ENCODE data around the gene ABHD12B. TPM values are rescaled to one million over a fixed set of nuclear protein-coding genes. Genes with fewer than 3 reads are reported as not detected.
A peak's percentile ranks its signal among the peaks of the same experiment; 100 is the strongest.

ABHD12B gene
- total RNA-seq, 2 donors from 2014 or later: 0.80 to 55.0 TPM

DNA sequence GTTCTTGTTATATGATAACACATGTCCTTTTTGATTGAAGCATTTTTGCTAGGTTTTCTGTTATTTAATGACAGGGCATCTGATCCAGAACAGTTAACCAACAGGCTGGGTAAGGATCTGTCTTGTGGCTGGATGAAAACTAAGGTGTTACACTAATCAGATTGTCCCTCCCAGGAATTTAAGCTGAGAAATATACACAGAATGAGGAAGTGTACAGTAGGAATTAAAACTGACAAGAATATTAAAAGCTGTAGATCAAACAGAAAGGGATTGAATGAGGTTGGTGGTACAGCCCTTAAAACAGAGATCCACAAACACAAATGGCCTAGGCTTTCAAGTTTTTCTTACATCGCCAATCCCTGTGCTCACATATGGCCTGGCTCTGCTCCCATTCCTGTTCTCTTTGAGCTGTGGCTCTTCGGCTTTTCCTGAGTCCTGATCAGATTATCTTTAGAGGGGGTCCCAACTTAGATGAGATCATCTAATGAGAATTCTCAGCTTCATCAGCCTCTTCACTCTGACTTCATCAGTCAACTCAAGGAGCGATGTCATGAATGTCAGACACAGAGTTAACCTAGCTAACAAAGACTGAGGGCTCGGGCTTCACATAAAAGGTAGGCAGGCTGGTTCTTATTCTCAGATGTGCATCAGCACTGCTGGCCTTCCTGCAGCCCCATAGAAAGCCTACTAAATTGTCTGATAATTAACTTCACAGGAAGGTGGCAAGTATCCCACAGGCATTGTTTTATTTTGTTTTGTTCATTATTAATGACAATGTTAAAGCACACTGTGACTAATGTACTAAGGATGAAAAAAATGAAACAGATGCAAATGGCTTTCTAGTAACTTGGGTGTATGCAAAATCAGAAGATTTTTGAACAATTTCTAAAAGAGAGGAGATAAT, 61.0 kb downstream of the ABHD12B start:
- Histone ChIP-seq H3K9me3 (ENCODE audit: control insufficient read depth, low read length) (no peaks in the 10 kb centered on the region), H3K4me3 (ENCODE audit: low read length) (no peak overlapping the region), H3K27ac (ENCODE audit: low read depth, low read length) (no peak overlapping the region), H3K4me1 (ENCODE audit: control insufficient read depth, insufficient read depth, low read length) (no peaks in the 10 kb centered on the region), H3K36me3 (ENCODE audit: control insufficient read depth, insufficient read depth, low read length) (no peaks in the 10 kb centered on the region), H3K27me3 (ENCODE audit: control insufficient read depth, insufficient read depth, low read length, poor library complexity, severe bottlenecking) (no peaks in the 10 kb centered on the region), H3K9ac (ENCODE audit: extremely low read depth, low read length, poor library complexity, severe bottlenecking) (no peak overlapping the region)
- Mint-ChIP-seq H3K27ac (peak overlapping the region; percentile 70), H3K9me3 (no peaks in the 10 kb centered on the region), H3K4me3 (no peak overlapping the region), H3K27me3 (ENCODE audit: insufficient read depth) (no peaks in the 10 kb centered on the region), H3K36me3 (ENCODE audit: low read depth) (peaks cover 28% of the 10 kb centered on the region), H3K4me1 (peaks cover 12% of the 10 kb centered on the region)
- no peak for DNase-seq
- TF ChIP-seq, protein P1, sequence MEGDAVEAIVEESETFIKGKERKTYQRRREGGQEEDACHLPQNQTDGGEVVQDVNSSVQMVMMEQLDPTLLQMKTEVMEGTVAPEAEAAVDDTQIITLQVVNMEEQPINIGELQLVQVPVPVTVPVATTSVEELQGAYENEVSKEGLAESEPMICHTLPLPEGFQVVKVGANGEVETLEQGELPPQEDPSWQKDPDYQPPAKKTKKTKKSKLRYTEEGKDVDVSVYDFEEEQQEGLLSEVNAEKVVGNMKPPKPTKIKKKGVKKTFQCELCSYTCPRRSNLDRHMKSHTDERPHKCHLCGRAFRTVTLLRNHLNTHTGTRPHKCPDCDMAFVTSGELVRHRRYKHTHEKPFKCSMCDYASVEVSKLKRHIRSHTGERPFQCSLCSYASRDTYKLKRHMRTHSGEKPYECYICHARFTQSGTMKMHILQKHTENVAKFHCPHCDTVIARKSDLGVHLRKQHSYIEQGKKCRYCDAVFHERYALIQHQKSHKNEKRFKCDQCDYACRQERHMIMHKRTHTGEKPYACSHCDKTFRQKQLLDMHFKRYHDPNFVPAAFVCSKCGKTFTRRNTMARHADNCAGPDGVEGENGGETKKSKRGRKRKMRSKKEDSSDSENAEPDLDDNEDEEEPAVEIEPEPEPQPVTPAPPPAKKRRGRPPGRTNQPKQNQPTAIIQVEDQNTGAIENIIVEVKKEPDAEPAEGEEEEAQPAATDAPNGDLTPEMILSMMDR (conservative IDR thresholded peaks at IDR 0.05): no peak
- WGBS, 2 experiments (ENCODE audit: insufficient coverage in 1 of 2, insufficient read length in 1 of 2): 85 to 92% methylated on average over 4 of the region's 4 CpGs

DNA sequence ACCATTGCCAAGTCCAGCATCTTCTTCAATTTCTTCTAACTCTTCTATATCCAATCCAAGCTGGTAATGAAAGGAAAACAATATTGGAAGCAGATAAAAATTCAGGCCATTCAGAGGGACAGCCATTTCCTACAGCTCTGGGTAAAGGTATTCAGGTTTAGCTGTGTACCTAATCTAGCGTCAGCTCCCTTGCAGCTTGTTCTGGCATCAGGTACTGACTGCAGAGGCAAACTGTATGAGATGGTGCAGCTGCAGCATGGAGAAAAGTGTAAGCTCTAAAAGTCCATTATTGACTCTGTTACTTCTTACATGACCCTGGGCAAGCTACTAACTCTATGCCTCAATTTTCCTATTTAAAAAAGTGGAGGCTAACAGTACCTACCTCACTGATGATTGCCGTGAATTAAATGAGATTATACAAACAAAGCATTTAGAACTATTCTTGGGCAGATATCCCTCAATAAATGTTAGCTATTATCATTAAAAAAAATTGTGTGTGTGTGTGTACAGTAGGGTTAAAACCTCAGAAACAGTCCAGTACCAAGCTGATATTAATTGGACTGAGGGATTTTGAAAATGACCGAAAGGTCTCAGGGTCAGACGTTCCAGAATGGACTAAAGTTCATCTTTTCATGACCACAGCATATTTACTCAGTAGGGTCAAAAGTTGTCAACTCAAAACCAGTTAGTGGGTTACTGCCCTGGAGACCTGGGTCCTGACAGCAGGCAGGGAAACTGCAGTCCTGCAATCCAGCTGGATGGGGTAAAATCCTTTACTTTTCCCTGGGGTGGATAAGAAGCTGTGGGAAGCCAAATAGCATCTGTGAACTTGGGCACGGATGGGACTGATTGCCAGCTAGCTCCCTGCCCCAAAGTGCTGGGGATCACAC, 63.5 kb downstream of the ABHD12B start:
- DNase-seq: no peak
- TF ChIP-seq, protein P1 (conservative IDR thresholded peaks at IDR 0.05): no peak
- Mint-ChIP-seq H3K9me3 (no peaks in the 10 kb centered on the region), H3K4me3 (no peak overlapping the region), H3K36me3 (ENCODE audit: low read depth) (peaks cover 17% of the 10 kb centered on the region), H3K27me3 (ENCODE audit: insufficient read depth) (no peaks in the 10 kb centered on the region), H3K4me1 (peaks cover 12% of the 10 kb centered on the region), H3K27ac (no peak overlapping the region)
- Histone ChIP-seq H3K9ac (ENCODE audit: extremely low read depth, low read length, poor library complexity, severe bottlenecking) (no peak overlapping the region), H3K27me3 (ENCODE audit: control insufficient read depth, insufficient read depth, low read length, poor library complexity, severe bottlenecking) (no peaks in the 10 kb centered on the region), H3K9me3 (ENCODE audit: control insufficient read depth, low read length) (no peaks in the 10 kb centered on the region), H3K4me3 (ENCODE audit: low read length) (no peak overlapping the region), H3K36me3 (ENCODE audit: control insufficient read depth, insufficient read depth, low read length) (no peaks in the 10 kb centered on the region), H3K27ac (ENCODE audit: low read depth, low read length) (no peak overlapping the region), H3K4me1 (ENCODE audit: control insufficient read depth, insufficient read depth, low read length) (no peaks in the 10 kb centered on the region)
- 79 to 89% methylated on average over 4 to 5 of the region's 5 CpGs for WGBS, 2 experiments (ENCODE audit: insufficient coverage in 1 of 2, insufficient read length in 1 of 2)

DNA sequence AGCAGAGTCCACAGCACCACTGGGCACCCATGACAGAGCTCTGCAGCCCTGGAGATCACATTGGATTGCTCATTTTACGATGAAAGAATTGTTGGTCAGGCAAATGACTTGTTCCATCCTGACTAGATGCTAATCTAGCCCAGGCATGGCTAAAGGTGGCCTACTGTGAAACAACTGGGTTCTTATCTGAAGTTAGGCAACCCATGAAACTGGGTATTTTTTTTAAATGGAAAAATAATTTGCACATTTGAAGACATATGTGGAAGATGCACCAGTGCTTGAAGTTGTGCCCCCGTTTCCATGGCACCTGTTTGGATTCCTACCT, 64.1 kb downstream of the ABHD12B start:
- H3K4me3 Mint-ChIP-seq: no peak overlapping the region

More for the DNA sequence above, 64.1 kb downstream of the ABHD12B start:
- H3K36me3 Mint-ChIP-seq (ENCODE audit: low read depth): peaks cover 17% of the 10 kb centered on the region
- H3K27ac Mint-ChIP-seq: no peak overlapping the region
- DNase-seq: no peak
- Histone ChIP-seq H3K27me3 (ENCODE audit: control insufficient read depth, insufficient read depth, low read length, poor library complexity, severe bottlenecking) (no peaks in the 10 kb centered on the region), H3K27ac (ENCODE audit: low read depth, low read length) (no peak overlapping the region), H3K4me1 (ENCODE audit: control insufficient read depth, insufficient read depth, low read length) (no peaks in the 10 kb centered on the region), H3K4me3 (ENCODE audit: low read length) (no peak overlapping the region), H3K9me3 (ENCODE audit: control insufficient read depth, low read length) (no peaks in the 10 kb centered on the region), H3K9ac (ENCODE audit: extremely low read depth, low read length, poor library complexity, severe bottlenecking) (no peak overlapping the region), H3K36me3 (ENCODE audit: control insufficient read depth, insufficient read depth, low read length) (no peaks in the 10 kb centered on the region)
- TF ChIP-seq, protein P1 (conservative IDR thresholded peaks at IDR 0.05): no peak
- H3K27me3 Mint-ChIP-seq (ENCODE audit: insufficient read depth): no peaks in the 10 kb centered on the region
- H3K4me1 Mint-ChIP-seq: peaks cover 12% of the 10 kb centered on the region
- WGBS, 2 experiments (ENCODE audit: insufficient coverage in 1 of 2, insufficient read length in 1 of 2): 75 to 79% methylated on average over 2 of the region's 2 CpGs
- no peaks in the 10 kb centered on the region for H3K9me3 Mint-ChIP-seq

Measured in endodermal cell (in vitro differentiated cells).